ENCODE results near the gene CNTN5.

DNA sequence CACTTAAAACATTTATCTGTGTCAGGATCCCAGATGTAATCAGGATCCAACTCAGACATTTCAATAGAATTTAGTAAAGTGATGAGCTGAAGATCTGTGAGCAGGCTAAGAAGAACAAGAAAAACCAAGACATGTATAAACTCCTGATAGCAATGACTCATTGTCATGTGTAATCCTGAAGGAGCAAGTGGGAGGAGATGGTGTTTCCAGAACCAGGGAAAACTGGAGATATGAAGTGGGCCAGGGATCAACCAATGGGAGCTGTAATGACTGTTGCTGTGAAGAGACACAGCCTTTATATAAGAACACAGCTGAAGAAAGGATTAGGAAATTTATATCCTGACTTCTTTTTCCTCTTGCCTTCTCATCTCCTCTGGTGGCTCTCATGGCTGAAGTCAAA is 983.8 kb downstream of the CNTN5 start:
- TF ChIP-seq CTCF (IDR thresholded peaks at IDR 0.05) (no peak), POLR2A (IDR thresholded peaks at IDR 0.05) (no peak)

All from esophagus squamous epithelium (tissue), 4 donors.